ENCODE data around the gene CENPS.
"Not testable (repeated sequence)": the region's sequence is repeated elsewhere in the genome, so short reads cannot be mapped to it uniquely, and the experiment has no call there.

CENPS gene

DNA sequence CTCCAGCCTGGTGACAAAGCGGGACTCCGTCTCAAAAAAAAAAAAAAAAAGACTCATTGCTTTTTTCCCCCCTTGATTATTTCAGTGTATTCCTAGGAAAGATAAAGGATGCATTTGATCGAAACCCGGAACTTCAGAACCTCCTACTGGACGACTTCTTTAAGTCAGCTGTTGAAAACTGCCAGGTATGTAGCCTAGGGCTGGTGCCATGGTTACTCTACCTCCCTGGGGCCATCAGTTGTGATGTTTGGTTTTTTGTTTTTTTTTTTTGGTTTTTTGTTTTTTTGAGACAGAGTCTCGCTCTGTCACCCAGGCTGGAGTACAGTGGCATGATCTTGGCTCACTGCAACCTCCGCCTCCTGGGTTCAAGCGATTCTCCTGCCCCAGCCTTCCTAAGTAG is 11.5 kb upstream of the CENPS start:
- not testable (repeated sequence) for FAIRE-seq; DNase-seq (ENCODE audit: insufficient read length, low spot score)

GRCh38 chr1:10419351-10419750 is 10.9 kb upstream of the CENPS start:
- no peak for FAIRE-seq
- DNase-seq (ENCODE audit: insufficient read length, low spot score): no peak

DNA sequence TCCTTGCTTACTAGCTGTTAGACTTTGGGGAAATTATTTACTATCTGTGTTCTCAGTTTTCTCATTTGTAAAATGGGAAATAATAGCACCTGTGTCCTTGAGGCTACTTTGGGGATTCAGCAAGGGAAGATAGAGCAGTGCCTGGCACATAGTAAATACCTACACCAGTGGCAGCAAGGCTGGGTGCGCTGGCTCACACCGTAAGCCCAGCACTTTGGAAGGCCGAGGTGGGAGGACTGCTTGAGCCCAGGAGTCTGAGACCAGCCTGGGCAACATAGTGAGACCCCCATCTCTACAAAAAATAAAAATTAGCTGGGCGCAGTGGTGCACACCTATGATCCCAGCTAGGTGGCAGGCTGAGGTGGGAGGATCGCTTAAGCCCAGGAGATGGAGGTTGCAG is 8.6 kb upstream of the CENPS start:
- FAIRE-seq (no peak), DNase-seq (ENCODE audit: insufficient read length, low spot score) (no peak)

DNA sequence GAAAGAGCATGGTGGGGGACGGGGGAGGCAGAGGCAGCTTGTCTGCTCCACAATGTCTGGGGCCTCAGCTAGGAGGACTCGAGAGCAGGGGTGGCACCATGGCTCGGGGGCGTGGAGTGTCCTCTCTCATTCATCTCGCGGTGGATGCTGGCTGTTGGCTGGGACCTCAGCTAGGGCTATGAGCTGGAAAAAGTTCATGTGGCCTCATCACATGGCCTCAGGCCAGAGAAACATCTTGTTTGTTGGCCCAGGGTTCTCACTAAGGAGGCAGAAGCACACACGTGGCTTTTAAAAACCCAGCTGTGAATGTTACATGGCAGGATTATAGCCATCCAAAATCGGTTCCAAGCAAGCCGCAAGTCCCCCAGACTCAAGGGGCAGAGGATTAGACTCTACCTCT is 6.2 kb upstream of the CENPS start:
- DNase-seq (ENCODE audit: insufficient read length, low spot score) (no peak), FAIRE-seq (no peak)

- FAIRE-seq (no peak), DNase-seq (ENCODE audit: insufficient read length, low spot score) (no peak)
Observed at GRCh38 chr1:10424651-10425050, 5.6 kb upstream of the CENPS start.

- DNase-seq (ENCODE audit: insufficient read length, low spot score); FAIRE-seq: not testable (repeated sequence)
Observed at GRCh38 chr1:10425826-10426534, 4.3 kb upstream of the CENPS start.

GRCh38 chr1:10426535-10426848 is 3.7 kb upstream of the CENPS start:
- FAIRE-seq; DNase-seq (ENCODE audit: insufficient read length, low spot score): not testable (repeated sequence)

- FAIRE-seq: no peak
- no peak for DNase-seq (ENCODE audit: insufficient read length, low spot score)
Observed at GRCh38 chr1:10428984-10429383, 1.2 kb upstream of the CENPS start.

GRCh38 chr1:10429868-10430215 is 391 bp upstream of the CENPS start:
- FAIRE-seq: no peak
- no peak for DNase-seq (ENCODE audit: insufficient read length, low spot score)

GRCh38 chr1:10431070-10431730 is 967 bp downstream of the CENPS start:
- FAIRE-seq (no peak), DNase-seq (ENCODE audit: insufficient read length, low spot score) (peak; percentile 13)

- no peak for FAIRE-seq
- DNase-seq (ENCODE audit: insufficient read length, low spot score): no peak
Observed at GRCh38 chr1:10432910-10433700, 2.9 kb downstream of the CENPS start.

- no peak for FAIRE-seq
Observed at GRCh38 chr1:10433790-10434189, 3.6 kb downstream of the CENPS start.

GRCh38 chr1:10434590-10434989 is 4.4 kb downstream of the CENPS start:
- DNase-seq (ENCODE audit: insufficient read length, low spot score): no peak
- no peak for FAIRE-seq

More at GRCh38 chr1:10433790-10434189, 3.6 kb downstream of the CENPS start:
- no peak for DNase-seq (ENCODE audit: insufficient read length, low spot score)

DNA sequence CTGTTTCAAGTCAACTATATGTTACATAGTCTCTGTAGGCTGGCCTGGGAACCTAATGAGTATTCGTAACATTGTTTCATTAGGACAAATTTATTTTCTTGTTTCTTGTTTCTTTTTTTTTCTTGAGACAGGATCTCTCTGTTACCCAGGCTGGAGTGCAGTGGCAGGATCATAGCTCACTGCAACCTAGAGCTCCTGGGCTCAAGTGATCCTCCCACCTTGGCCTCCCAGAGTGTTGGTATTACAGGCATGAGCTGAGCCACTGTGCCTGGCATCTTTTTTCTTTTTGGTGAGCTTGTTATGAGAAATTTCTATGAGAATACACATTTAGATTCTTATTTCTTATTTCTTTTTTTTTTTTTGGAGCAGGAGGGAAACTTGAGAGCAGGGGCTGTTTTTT is 6.8 kb downstream of the CENPS start:
- DNase-seq (ENCODE audit: insufficient read length, low spot score): no peak
- no peak for FAIRE-seq

DNA sequence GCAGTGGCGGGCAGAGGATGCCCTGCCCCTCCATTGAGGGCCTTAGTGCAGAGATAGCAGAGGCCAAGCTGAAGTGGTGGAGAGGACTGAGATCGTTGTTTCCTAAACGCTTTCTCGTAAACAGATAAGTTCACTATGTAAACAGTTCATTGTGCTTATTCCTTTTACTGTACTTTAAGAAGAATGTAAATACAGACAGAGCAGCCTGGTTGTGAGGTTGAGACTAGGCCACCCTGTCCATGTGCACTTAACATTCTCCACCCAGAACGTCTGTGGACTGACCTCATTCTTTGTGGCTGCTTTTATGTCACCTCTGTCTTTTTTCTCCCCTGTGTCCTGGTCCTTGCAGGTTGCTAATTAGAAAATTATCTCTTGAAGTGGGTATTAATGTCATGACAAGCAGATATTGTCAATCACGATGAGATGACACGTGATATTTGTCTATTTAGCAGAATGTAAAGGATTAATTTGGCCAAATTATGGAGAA is 8.5 kb downstream of the CENPS start:
- no peak for FAIRE-seq
- no peak for DNase-seq (ENCODE audit: insufficient read length, low spot score)

GRCh38 chr1:10440305-10440704 is 10.1 kb downstream of the CENPS start:
- FAIRE-seq: no peak
- DNase-seq (ENCODE audit: insufficient read length, low spot score): no peak

DNA sequence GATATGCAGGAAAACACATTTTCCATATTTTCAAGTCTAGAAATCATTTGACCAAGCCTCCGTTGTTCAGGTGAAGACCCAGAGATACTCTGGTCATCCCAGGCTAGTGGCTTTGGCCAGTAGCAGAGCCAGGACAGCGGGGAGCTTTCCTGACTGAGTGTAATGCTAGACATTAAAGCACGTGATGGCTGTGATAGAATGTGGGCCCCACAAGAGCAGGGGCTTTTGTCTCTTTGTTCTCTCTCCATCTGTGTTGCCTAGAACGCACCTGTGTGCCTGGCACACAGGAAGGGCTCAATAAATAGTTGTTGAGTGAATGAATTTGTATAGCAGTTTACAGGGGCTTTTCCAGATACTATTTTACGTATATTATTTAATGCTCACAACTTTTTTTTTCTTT is 10.6 kb downstream of the CENPS start:
- FAIRE-seq: no peak
- no peak for DNase-seq (ENCODE audit: insufficient read length, low spot score)

DNA sequence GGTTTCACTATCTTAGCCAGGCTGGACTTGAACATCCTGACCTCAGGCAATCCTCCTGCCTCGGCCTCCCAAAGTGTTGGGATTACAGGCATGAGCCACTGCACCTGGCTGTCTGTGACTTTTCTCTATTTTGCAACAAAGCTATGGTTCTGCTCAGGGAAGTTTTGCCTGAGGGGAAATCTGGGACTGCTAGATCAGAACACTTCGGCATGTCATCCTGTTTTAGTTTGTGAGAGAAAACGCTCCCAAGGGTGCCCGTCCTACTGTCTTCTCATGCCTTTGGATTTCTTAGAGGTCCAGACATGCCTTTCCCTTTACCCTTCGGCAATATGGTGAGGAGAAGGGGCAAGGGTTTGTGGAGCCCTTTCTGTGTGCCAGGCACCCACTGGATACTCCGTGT is 14.0 kb downstream of the CENPS start:
- no peak for DNase-seq (ENCODE audit: insufficient read length, low spot score)
- FAIRE-seq: no peak

DNA sequence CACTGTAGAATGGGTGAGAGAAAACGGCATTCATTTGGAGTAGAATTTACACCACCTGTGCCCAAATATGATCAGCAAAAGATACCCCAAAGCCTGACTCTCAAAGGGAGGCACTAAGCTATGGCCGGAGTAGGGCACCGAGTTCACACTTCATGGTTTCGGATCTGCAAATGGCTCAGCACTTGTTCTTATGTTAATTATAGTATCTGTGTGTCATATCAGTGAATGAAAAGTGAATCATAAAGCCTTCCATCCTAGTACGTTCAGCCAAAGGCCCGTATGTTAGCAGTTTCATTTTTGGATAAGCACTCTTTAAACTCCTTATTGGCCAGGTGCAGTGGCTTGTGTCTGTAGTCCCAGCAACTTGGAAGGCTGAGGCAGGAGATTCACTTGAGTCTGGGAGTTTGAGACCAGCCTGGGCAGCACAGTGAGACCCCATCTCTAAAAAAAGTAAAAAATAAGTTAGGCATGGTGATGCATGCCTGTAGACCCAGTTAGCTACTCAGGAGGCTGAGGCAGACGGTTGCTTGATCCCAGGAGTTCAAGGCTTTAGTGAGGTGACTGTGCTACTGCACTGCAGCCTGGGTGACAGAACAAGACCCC is 14.7 kb downstream of the CENPS start:
- DNase-seq (ENCODE audit: insufficient read length, low spot score) (no peak), FAIRE-seq (no peak)

GRCh38 chr1:10446790-10447422 is 16.7 kb downstream of the CENPS start:
- DNase-seq (ENCODE audit: insufficient read length, low spot score) (no peak), FAIRE-seq (no peak)

DNA sequence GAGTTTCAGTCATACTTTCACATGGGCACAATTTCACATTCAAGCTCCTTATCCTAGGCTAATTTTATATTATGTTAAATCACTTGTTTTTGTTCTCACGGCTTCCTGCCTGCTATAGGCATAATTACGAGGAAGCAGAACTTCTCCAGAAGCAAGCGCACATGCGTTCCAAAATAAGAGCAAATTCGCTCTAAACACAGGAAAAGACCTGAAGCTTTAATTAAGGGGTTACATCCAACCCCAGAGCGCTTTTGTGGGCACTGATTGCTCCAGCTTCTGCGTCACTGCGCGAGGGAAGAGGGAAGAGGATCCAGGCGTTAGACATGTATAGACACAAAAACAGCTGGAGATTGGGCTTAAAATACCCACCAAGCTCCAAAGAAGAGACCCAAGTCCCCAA is 19.5 kb downstream of the CENPS start, which contains the start of gene CORT:
TSS of gene CORT (plus strand) at position 281 of the 400 bp plus-strand sequence. CDS start 193 bp downstream, outside the sequence.
- DNase-seq (ENCODE audit: insufficient read length, low spot score): no peak
- FAIRE-seq: no peak
